HCT116 (cell line): ENCODE results near the gene KASH5.

Source experiments
- CEBPB ChIP-seq: IDR thresholded peaks from 2 replicates; pipeline ENCODE4 v1.6.1; 2012; ENCODE audit warnings: low read depth
- EZH2 ChIP-seq: fragments of 200-600 bp; sonication (generic); IDR thresholded peaks from 2 replicates; pipeline ENCODE4 v1.6.1; 2017; ENCODE audit warnings: antibody characterized with exemption, mixed run types
- EZH2phosphoT487 ChIP-seq: fragments of 200-600 bp; IDR thresholded peaks from 2 replicates; pipeline ENCODE4 v1.6.1; 2018; ENCODE audit warnings: antibody characterized with exemption, borderline replicate concordance
- FOSL1 ChIP-seq: IDR thresholded peaks from 2 replicates; pipeline ENCODE4 v1.6.1; 2012; ENCODE audit warnings: low read depth
- JUND ChIP-seq: IDR thresholded peaks from 2 replicates; pipeline ENCODE4 v1.6.1; 2012
- POLR2A ChIP-seq: IDR thresholded peaks from 2 replicates; pipeline ENCODE4 v1.7.0; 2011; ENCODE audit warnings: borderline replicate concordance; ENCODE audit not compliant: insufficient read depth, insufficient read length; ENCODE audit errors: extremely low read depth
- POLR2AphosphoS5 ChIP-seq: IDR thresholded peaks from 2 replicates; pipeline ENCODE4 v1.6.1; 2011; ENCODE audit warnings: mild to moderate bottlenecking, low read depth, low read length, moderate library complexity
- SP1 ChIP-seq: IDR thresholded peaks from 2 replicates; pipeline ENCODE4 v1.6.1; 2012; ENCODE audit warnings: low read depth
- TCF7L2 ChIP-seq: IDR thresholded peaks from 2 replicates; pipeline ENCODE4 v1.7.0; 2011; ENCODE audit warnings: borderline replicate concordance, inconsistent platforms; ENCODE audit not compliant: insufficient read depth, insufficient read length; ENCODE audit errors: extremely low read depth
- ZFX ChIP-seq: fragments of 450-650 bp; IDR thresholded peaks from 2 replicates; pipeline ENCODE4 v1.6.1; 2017
- TF ChIP-seq, protein P1 (sequence below), 3 experiments: fragments of 200-600 bp in 1 of 3; sonication (generic) in 1 of 3; IDR thresholded peaks in 2 of 3; conservative IDR thresholded peaks in 1 of 3; 2 replicates each; pipeline ENCODE4 v1.5.1; 2012 to 2017; ENCODE audit warnings: low read depth in 2 of 3, low read length in 2 of 3, antibody characterized with exemption in 1 of 3, borderline replicate concordance in 1 of 3, control low read depth in 1 of 3, mild to moderate bottlenecking in 1 of 3, mixed read lengths in 1 of 3, mixed run types in 1 of 3, moderate library complexity in 1 of 3; ENCODE audit not compliant: insufficient read depth in 1 of 3
- TF ChIP-seq, protein P2 (sequence below): IDR thresholded peaks from 2 replicates; pipeline ENCODE4 v1.6.1; 2012; ENCODE audit warnings: low read depth

DNA sequence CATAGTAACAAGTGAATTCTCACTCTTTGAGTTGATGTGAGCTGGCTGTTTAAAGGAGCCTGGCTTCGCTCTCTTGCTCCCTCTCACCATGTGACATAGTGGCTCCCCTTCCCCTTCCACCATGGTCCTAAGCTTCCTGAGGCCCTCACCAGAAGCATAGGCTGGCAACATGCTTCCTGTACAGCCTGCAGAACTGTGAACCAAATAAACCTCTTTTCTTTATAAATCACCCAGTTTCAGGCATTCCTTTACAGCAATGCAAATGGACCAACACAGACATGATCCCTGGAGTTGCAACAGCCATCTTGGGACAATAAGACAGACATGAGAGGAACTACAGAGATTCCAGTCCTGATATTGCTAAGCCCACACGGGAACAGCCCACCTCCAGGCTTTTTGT lies 38.5 kb upstream of the KASH5 start:
- TF ChIP-seq POLR2AphosphoS5 (no peak), POLR2A (no peak), TCF7L2 (no peak), EZH2 (no peak), EZH2phosphoT487 (no peak), SP1 (no peak), ZFX (no peak), CEBPB (no peak), JUND (no peak), FOSL1 (no peak)
- TF ChIP-seq, protein P1, sequence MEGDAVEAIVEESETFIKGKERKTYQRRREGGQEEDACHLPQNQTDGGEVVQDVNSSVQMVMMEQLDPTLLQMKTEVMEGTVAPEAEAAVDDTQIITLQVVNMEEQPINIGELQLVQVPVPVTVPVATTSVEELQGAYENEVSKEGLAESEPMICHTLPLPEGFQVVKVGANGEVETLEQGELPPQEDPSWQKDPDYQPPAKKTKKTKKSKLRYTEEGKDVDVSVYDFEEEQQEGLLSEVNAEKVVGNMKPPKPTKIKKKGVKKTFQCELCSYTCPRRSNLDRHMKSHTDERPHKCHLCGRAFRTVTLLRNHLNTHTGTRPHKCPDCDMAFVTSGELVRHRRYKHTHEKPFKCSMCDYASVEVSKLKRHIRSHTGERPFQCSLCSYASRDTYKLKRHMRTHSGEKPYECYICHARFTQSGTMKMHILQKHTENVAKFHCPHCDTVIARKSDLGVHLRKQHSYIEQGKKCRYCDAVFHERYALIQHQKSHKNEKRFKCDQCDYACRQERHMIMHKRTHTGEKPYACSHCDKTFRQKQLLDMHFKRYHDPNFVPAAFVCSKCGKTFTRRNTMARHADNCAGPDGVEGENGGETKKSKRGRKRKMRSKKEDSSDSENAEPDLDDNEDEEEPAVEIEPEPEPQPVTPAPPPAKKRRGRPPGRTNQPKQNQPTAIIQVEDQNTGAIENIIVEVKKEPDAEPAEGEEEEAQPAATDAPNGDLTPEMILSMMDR (IDR thresholded peaks at IDR 0.05 in 2 of 3, conservative IDR thresholded peaks at IDR 0.05 in 1 of 3; ENCODE audit: borderline replicate concordance in 1 of 3, insufficient read depth in 1 of 3, low read depth in 2 of 3, low read length in 2 of 3), result no peak
- TF ChIP-seq, protein P2, sequence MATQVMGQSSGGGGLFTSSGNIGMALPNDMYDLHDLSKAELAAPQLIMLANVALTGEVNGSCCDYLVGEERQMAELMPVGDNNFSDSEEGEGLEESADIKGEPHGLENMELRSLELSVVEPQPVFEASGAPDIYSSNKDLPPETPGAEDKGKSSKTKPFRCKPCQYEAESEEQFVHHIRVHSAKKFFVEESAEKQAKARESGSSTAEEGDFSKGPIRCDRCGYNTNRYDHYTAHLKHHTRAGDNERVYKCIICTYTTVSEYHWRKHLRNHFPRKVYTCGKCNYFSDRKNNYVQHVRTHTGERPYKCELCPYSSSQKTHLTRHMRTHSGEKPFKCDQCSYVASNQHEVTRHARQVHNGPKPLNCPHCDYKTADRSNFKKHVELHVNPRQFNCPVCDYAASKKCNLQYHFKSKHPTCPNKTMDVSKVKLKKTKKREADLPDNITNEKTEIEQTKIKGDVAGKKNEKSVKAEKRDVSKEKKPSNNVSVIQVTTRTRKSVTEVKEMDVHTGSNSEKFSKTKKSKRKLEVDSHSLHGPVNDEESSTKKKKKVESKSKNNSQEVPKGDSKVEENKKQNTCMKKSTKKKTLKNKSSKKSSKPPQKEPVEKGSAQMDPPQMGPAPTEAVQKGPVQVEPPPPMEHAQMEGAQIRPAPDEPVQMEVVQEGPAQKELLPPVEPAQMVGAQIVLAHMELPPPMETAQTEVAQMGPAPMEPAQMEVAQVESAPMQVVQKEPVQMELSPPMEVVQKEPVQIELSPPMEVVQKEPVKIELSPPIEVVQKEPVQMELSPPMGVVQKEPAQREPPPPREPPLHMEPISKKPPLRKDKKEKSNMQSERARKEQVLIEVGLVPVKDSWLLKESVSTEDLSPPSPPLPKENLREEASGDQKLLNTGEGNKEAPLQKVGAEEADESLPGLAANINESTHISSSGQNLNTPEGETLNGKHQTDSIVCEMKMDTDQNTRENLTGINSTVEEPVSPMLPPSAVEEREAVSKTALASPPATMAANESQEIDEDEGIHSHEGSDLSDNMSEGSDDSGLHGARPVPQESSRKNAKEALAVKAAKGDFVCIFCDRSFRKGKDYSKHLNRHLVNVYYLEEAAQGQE, result no peak
